HCT116 (cell line): ENCODE measurements around the gene ARID5A.

Experiments
- EGR1 ChIP-seq: IDR thresholded peaks from 2 replicates; pipeline ENCODE4 v1.6.1; 2012; ENCODE audit warnings: low read depth
- POLR2A ChIP-seq: IDR thresholded peaks from 2 replicates; pipeline ENCODE4 v1.7.0; 2011; ENCODE audit warnings: borderline replicate concordance; ENCODE audit not compliant: insufficient read depth, insufficient read length; ENCODE audit errors: extremely low read depth
- POLR2AphosphoS5 ChIP-seq: IDR thresholded peaks from 2 replicates; pipeline ENCODE4 v1.6.1; 2011; ENCODE audit warnings: mild to moderate bottlenecking, low read depth, low read length, moderate library complexity
- SRF ChIP-seq: IDR thresholded peaks from 2 replicates; pipeline ENCODE4 v1.6.1; 2012; ENCODE audit warnings: low read depth
- ZNF274 ChIP-seq: fragments of 200-500 bp; sonication (Bioruptor generic); IDR thresholded peaks from 2 replicates; pipeline ENCODE4 v1.6.1; 2014; ENCODE audit warnings: mild to moderate bottlenecking, low read depth, low read length, inconsistent platforms
- TF ChIP-seq, protein P1 (sequence below), 3 experiments: fragments of 200-600 bp in 1 of 3; sonication (generic) in 1 of 3; IDR thresholded peaks in 2 of 3; conservative IDR thresholded peaks in 1 of 3; 2 replicates each; pipeline ENCODE4 v1.5.1; 2012 to 2017; ENCODE audit warnings: low read depth in 2 of 3, low read length in 2 of 3, antibody characterized with exemption in 1 of 3, borderline replicate concordance in 1 of 3, control low read depth in 1 of 3, mild to moderate bottlenecking in 1 of 3, mixed read lengths in 1 of 3, mixed run types in 1 of 3, moderate library complexity in 1 of 3; ENCODE audit not compliant: insufficient read depth in 1 of 3

DNA sequence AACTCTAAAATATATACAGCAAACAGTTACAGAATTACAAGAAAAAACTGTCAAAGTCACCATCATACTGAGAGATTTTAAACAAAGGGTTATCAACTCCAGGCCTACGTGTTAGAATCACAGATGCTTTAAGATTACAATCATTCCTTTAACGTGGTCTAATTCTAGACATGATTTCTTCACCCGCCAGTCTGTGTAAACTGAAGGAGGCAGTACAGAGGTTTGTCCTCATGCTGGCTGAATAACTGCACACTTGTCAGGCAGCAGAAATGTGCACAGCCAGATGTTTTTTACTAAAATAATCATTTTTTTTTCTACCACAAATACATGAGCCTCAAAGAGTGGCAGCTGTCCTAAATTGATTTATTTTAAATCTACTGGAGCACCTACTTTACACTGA is 15.9 kb upstream of the ARID5A start:
- TF ChIP-seq SRF (no peak), ZNF274 (no peak), EGR1 (no peak), POLR2AphosphoS5 (no peak), POLR2A (no peak)
- TF ChIP-seq, protein P1, sequence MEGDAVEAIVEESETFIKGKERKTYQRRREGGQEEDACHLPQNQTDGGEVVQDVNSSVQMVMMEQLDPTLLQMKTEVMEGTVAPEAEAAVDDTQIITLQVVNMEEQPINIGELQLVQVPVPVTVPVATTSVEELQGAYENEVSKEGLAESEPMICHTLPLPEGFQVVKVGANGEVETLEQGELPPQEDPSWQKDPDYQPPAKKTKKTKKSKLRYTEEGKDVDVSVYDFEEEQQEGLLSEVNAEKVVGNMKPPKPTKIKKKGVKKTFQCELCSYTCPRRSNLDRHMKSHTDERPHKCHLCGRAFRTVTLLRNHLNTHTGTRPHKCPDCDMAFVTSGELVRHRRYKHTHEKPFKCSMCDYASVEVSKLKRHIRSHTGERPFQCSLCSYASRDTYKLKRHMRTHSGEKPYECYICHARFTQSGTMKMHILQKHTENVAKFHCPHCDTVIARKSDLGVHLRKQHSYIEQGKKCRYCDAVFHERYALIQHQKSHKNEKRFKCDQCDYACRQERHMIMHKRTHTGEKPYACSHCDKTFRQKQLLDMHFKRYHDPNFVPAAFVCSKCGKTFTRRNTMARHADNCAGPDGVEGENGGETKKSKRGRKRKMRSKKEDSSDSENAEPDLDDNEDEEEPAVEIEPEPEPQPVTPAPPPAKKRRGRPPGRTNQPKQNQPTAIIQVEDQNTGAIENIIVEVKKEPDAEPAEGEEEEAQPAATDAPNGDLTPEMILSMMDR (IDR thresholded peaks at IDR 0.05 in 2 of 3, conservative IDR thresholded peaks at IDR 0.05 in 1 of 3; ENCODE audit: borderline replicate concordance in 1 of 3, insufficient read depth in 1 of 3, low read depth in 2 of 3, low read length in 2 of 3): no peak
